C4-2B (cell line): ENCODE results near the gene CNTNAP5.

Experiments used
- ZFX ChIP-seq: fragments of 450-650 bp; IDR thresholded peaks from 2 replicates; pipeline ENCODE4 v1.6.1; 2017
- TF ChIP-seq, protein P1 (sequence below): fragments of 450-650 bp; conservative IDR thresholded peaks from 2 replicates; pipeline ENCODE4 v1.5.1; 2017; ENCODE audit warnings: mild to moderate bottlenecking

- TF ChIP-seq, protein P1, sequence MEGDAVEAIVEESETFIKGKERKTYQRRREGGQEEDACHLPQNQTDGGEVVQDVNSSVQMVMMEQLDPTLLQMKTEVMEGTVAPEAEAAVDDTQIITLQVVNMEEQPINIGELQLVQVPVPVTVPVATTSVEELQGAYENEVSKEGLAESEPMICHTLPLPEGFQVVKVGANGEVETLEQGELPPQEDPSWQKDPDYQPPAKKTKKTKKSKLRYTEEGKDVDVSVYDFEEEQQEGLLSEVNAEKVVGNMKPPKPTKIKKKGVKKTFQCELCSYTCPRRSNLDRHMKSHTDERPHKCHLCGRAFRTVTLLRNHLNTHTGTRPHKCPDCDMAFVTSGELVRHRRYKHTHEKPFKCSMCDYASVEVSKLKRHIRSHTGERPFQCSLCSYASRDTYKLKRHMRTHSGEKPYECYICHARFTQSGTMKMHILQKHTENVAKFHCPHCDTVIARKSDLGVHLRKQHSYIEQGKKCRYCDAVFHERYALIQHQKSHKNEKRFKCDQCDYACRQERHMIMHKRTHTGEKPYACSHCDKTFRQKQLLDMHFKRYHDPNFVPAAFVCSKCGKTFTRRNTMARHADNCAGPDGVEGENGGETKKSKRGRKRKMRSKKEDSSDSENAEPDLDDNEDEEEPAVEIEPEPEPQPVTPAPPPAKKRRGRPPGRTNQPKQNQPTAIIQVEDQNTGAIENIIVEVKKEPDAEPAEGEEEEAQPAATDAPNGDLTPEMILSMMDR: no peak
- no peak for TF ChIP-seq ZFX
Observed at GRCh38 chr2:124708661-124709060, 683.6 kb downstream of the CNTNAP5 start.
